Activated CD4-positive, alpha-beta memory T cell treated with anti-CD3 and anti-CD28 coated beads for 36 hours (primary cell): ENCODE measurements around the gene MGMT. TPM values are rescaled to one million over a fixed set of nuclear protein-coding genes. Genes with fewer than 3 reads are reported as not detected.

ENCODE experiments used
- CTCF ChIA-PET: fragments of 350-600 bp; sonication (Branson Sonifier 250); formaldehyde crosslinking; loops from one replicate; lab custom pipeline; 2021; ENCODE audit warnings: antibody characterized with exemption, inconsistent platforms; lab: Charles Lee
- POLR2A ChIA-PET: fragments of 350-600 bp; sonication (Branson Sonifier 250); formaldehyde crosslinking; loops from one replicate; lab custom pipeline; 2021; ENCODE audit warnings: antibody characterized with exemption; lab: Charles Lee
- DNase-seq: peaks from one replicate; pipeline ENCODE4 v3.0.0-alpha.2; 2020
- H3K27ac Mint-ChIP-seq: one replicate; pipeline ENCODE4 v1.8.0; 2021; ENCODE audit warnings: mixed read lengths
- H3K27me3 Mint-ChIP-seq: one replicate; pipeline ENCODE4 v1.8.0; 2021; ENCODE audit warnings: mixed read lengths
- H3K36me3 Mint-ChIP-seq: one replicate; pipeline ENCODE4 v1.8.0; 2021; ENCODE audit warnings: mixed read lengths
- H3K4me1 Mint-ChIP-seq: one replicate; pipeline ENCODE4 v1.8.0; 2021; ENCODE audit warnings: low read depth, mixed read lengths
- H3K4me3 Mint-ChIP-seq: one replicate; pipeline ENCODE4 v1.8.0; 2021; ENCODE audit warnings: mild to moderate bottlenecking, mixed read lengths
- H3K9me3 Mint-ChIP-seq: one replicate; pipeline ENCODE4 v1.8.0; 2021; ENCODE audit warnings: mixed read lengths
- intact Hi-C: fragments of 100-400 bp; cut with micrococcal nuclease; formaldehyde crosslinking; loops from one replicate; pipeline ENCODE4 v1.15.1; 2023
- total RNA-seq, 2 experiments: library from RNA; stranded (reverse); gene quantifications; one replicate each; pipeline ENCODE4 v1.2.3, GENCODE V29; 2021

MGMT gene
- total RNA-seq, 2 experiments from 2014 or later, result 22.9 to 23.8 TPM

GRCh38 chr10:129712000-129712399, 245.0 kb downstream of the MGMT start:
- Mint-ChIP-seq H3K36me3 (peaks cover 33% of the 10 kb centered on the region), H3K4me1 (no peaks in the 10 kb centered on the region), H3K9me3 (no peaks in the 10 kb centered on the region), H3K27me3 (no peaks in the 10 kb centered on the region), H3K4me3 (no peak overlapping the region), H3K27ac (no peak overlapping the region)
- ChIA-PET POLR2A (no interaction called here), CTCF (no interaction called here)
- DNase-seq, result no peak
- intact Hi-C loops, result no loop called here

GRCh38 chr10:129713659-129714265, 246.7 kb downstream of the MGMT start:
- Mint-ChIP-seq H3K27me3 (no peaks in the 10 kb centered on the region), H3K4me1 (no peaks in the 10 kb centered on the region), H3K27ac (no peak overlapping the region), H3K4me3 (no peak overlapping the region), H3K36me3 (peaks cover 39% of the 10 kb centered on the region), H3K9me3 (no peaks in the 10 kb centered on the region)
- no peak for DNase-seq
- CTCF ChIA-PET, result no interaction called here
- intact Hi-C loops, result no loop called here
- POLR2A ChIA-PET, result no interaction called here

- Mint-ChIP-seq H3K9me3 (peaks cover 13% of the 10 kb centered on the region), H3K27ac (no peak overlapping the region), H3K4me1 (no peaks in the 10 kb centered on the region), H3K27me3 (no peaks in the 10 kb centered on the region), H3K36me3 (peaks cover 51% of the 10 kb centered on the region), H3K4me3 (no peak overlapping the region)
- intact Hi-C loops, result no loop called here
- POLR2A ChIA-PET, result no interaction called here
- CTCF ChIA-PET, result no interaction called here
- no peak for DNase-seq
These were observed 248.8 kb downstream of the MGMT start for GRCh38 chr10:129715805-129716204.

GRCh38 chr10:129716211-129716681, 249.2 kb downstream of the MGMT start:
- POLR2A ChIA-PET, result no interaction called here
- peaks cover 17% of the 10 kb centered on the region for H3K9me3 Mint-ChIP-seq

GRCh38 chr10:129716881-129717280, 249.8 kb downstream of the MGMT start:
- POLR2A ChIA-PET, result no interaction called here
- Mint-ChIP-seq H3K36me3 (peaks cover 58% of the 10 kb centered on the region), H3K4me3 (no peak overlapping the region), H3K27me3 (no peaks in the 10 kb centered on the region), H3K27ac (no peak overlapping the region), H3K9me3 (peaks cover 23% of the 10 kb centered on the region), H3K4me1 (no peaks in the 10 kb centered on the region)
- intact Hi-C loops, result no loop called here
- CTCF ChIA-PET, result no interaction called here
- DNase-seq, result no peak

More at GRCh38 chr10:129716211-129716681, 249.2 kb downstream of the MGMT start:
- CTCF ChIA-PET, result no interaction called here
- no peak overlapping the region for H3K4me3 Mint-ChIP-seq
- H3K4me1 Mint-ChIP-seq, result no peaks in the 10 kb centered on the region
- H3K36me3 Mint-ChIP-seq, result peaks cover 53% of the 10 kb centered on the region
- DNase-seq, result no peak
- no peak overlapping the region for H3K27ac Mint-ChIP-seq
- intact Hi-C loops, result no loop called here
- H3K27me3 Mint-ChIP-seq, result no peaks in the 10 kb centered on the region

- DNase-seq, result no peak
- H3K4me1 Mint-ChIP-seq, result no peaks in the 10 kb centered on the region
- intact Hi-C loops, result no loop called here
- CTCF ChIA-PET, result no interaction called here
- H3K9me3 Mint-ChIP-seq, result peaks cover 28% of the 10 kb centered on the region
- POLR2A ChIA-PET, result no interaction called here
- H3K4me3 Mint-ChIP-seq, result no peak overlapping the region
- no peaks in the 10 kb centered on the region for H3K27me3 Mint-ChIP-seq
- H3K36me3 Mint-ChIP-seq, result peaks cover 62% of the 10 kb centered on the region
- no peak overlapping the region for H3K27ac Mint-ChIP-seq
These were observed 250.9 kb downstream of the MGMT start for GRCh38 chr10:129717816-129718547.

GRCh38 chr10:129718548-129719414, 251.7 kb downstream of the MGMT start:
- H3K4me3 Mint-ChIP-seq, result no peak overlapping the region
- intact Hi-C loops, result no loop called here
- ChIA-PET POLR2A (no interaction called here), CTCF (no interaction called here)
- peaks cover 28% of the 10 kb centered on the region for H3K9me3 Mint-ChIP-seq
- peaks cover 56% of the 10 kb centered on the region for H3K36me3 Mint-ChIP-seq
- no peak overlapping the region for H3K27ac Mint-ChIP-seq
- H3K27me3 Mint-ChIP-seq, result no peaks in the 10 kb centered on the region
- no peaks in the 10 kb centered on the region for H3K4me1 Mint-ChIP-seq
- no peak for DNase-seq

- Mint-ChIP-seq H3K27ac (no peak overlapping the region), H3K36me3 (peaks cover 57% of the 10 kb centered on the region), H3K4me3 (no peak overlapping the region), H3K27me3 (no peaks in the 10 kb centered on the region), H3K4me1 (no peaks in the 10 kb centered on the region), H3K9me3 (peaks cover 28% of the 10 kb centered on the region)
- CTCF ChIA-PET, result no interaction called here
- POLR2A ChIA-PET, result no interaction called here
- no peak for DNase-seq
- intact Hi-C loops, result no loop called here
These were observed 252.3 kb downstream of the MGMT start for GRCh38 chr10:129719415-129719739.

GRCh38 chr10:129719889-129720590, 253.0 kb downstream of the MGMT start:
- Mint-ChIP-seq H3K27ac (no peak overlapping the region), H3K4me3 (no peak overlapping the region), H3K27me3 (no peaks in the 10 kb centered on the region), H3K4me1 (no peaks in the 10 kb centered on the region), H3K36me3 (peaks cover 61% of the 10 kb centered on the region), H3K9me3 (peaks cover 28% of the 10 kb centered on the region)
- DNase-seq, result no peak
- CTCF ChIA-PET, result no interaction called here
- POLR2A ChIA-PET, result no interaction called here
- intact Hi-C loops, result no loop called here

GRCh38 chr10:129725011-129725410, 258.0 kb downstream of the MGMT start:
- DNase-seq, result no peak
- intact Hi-C loops, result no loop called here
- H3K4me1 Mint-ChIP-seq, result no peaks in the 10 kb centered on the region
- H3K36me3 Mint-ChIP-seq, result peaks cover 53% of the 10 kb centered on the region
- POLR2A ChIA-PET, result no interaction called here
- no peaks in the 10 kb centered on the region for H3K27me3 Mint-ChIP-seq
- H3K27ac Mint-ChIP-seq, result no peak overlapping the region
- H3K9me3 Mint-ChIP-seq, result peaks cover 48% of the 10 kb centered on the region
- CTCF ChIA-PET, result no interaction called here
- H3K4me3 Mint-ChIP-seq, result no peak overlapping the region

- Mint-ChIP-seq H3K4me1 (no peaks in the 10 kb centered on the region), H3K36me3 (peaks cover 52% of the 10 kb centered on the region), H3K9me3 (peaks cover 49% of the 10 kb centered on the region), H3K4me3 (no peak overlapping the region), H3K27ac (no peak overlapping the region), H3K27me3 (no peaks in the 10 kb centered on the region)
- intact Hi-C loops, result no loop called here
- DNase-seq, result no peak
- ChIA-PET POLR2A (no interaction called here), CTCF (no interaction called here)
These were observed 258.4 kb downstream of the MGMT start for GRCh38 chr10:129725482-129725881.
